A549 (cell line): ENCODE measurements around the gene GIGYF1. TPM values are rescaled to one million over a fixed set of nuclear protein-coding genes. Genes with fewer than 3 reads are reported as not detected.

ENCODE experiments used
- ATAC-seq, 2 experiments: fragments of 200-7000 bp in 1 of 2; fragments of >200 bp in 1 of 2; cut with Nextera tagmentation in 1 of 2; cut with Tn5 transposase in 1 of 2; 3 replicates each; pipeline versions ENCODE4 v1.8.0 to v1.9.1; 2018 to 2020; ENCODE audit warnings: mild to moderate bottlenecking in 1 of 2, moderate library complexity in 1 of 2
- CTCF ChIA-PET: fragments of 300-600 bp; sonication (Branson Sonifier 250); formaldehyde crosslinking; extraction: SDS; loops from one replicate; lab custom pipeline; 2021; ENCODE audit warnings: antibody characterized with exemption, inconsistent platforms; lab: Yijun Ruan, JAX
- POLR2A ChIA-PET: fragments of 350-600 bp; formaldehyde crosslinking; extraction: SDS; loops from one replicate; lab custom pipeline; 2021; ENCODE audit warnings: antibody characterized with exemption, inconsistent platforms; lab: Yijun Ruan, JAX
- DNase-seq, 2 experiments: peaks; one replicate each; pipeline versions ENCODE4 v3.0.0 to v3.0.0-alpha.2; 2011 to 2016; ENCODE audit warnings: low read depth in 1 of 2, low spot score in 1 of 2
- FAIRE-seq: peaks from 2 replicates; lab custom pipeline; 2011; peaks lifted over from hg19 to GRCh38; lab: Jason Lieb, UNC
- H3K27ac ChIP-seq, 2 experiments: fragments of >200 bp; sonication (Bioruptor Twin); formaldehyde crosslinking; 3 replicates each; pipeline ENCODE4 v1.5.1; 2016 to 2017
- H3K4me1 ChIP-seq: fragments of >200 bp; sonication (Bioruptor Twin); formaldehyde crosslinking; 3 replicates; pipeline ENCODE4 v1.6.1; 2016
- H3K4me2 ChIP-seq: fragments of >200 bp; sonication (Bioruptor Twin); formaldehyde crosslinking; 3 replicates; pipeline ENCODE4 v1.6.1; 2016
- H3K4me3 ChIP-seq: fragments of >200 bp; sonication (Bioruptor Twin); formaldehyde crosslinking; 3 replicates; pipeline ENCODE4 v1.5.1; 2016
- H3K9me3 ChIP-seq: fragments of >200 bp; sonication (Bioruptor Twin); formaldehyde crosslinking; 3 replicates; pipeline ENCODE4 v1.6.1; 2016
- BCL3 ChIP-seq: fragments of >200 bp; sonication (Bioruptor Twin); formaldehyde crosslinking; IDR thresholded peaks from 3 replicates; pipeline ENCODE4 v1.6.1; 2016
- CHD4 ChIP-seq: fragments of 200-600 bp; sonication (generic); IDR thresholded peaks from 2 replicates; pipeline ENCODE4 v1.6.1; 2016; ENCODE audit warnings: antibody characterized with exemption, mild to moderate bottlenecking, borderline replicate concordance
- EHF ChIP-seq: fragments of 250-450 bp; sonication (Bioruptor Pico); IDR thresholded peaks from 2 replicates; pipeline ENCODE4 v1.5.0; 2020; ENCODE audit warnings: mild to moderate bottlenecking
- ELK1 ChIP-seq: fragments of 150-350 bp; IDR thresholded peaks from 2 replicates; pipeline ENCODE4 v1.6.1; 2014; ENCODE audit warnings: low read depth, mild to moderate bottlenecking, low read length
- HDAC2 ChIP-seq: fragments of 200-600 bp; sonication (generic); IDR thresholded peaks from 2 replicates; pipeline ENCODE4 v1.6.1; 2016
- HEYL ChIP-seq: fragments of 250-450 bp; sonication (Bioruptor Pico); IDR thresholded peaks from 2 replicates; pipeline ENCODE4 v1.8.0; 2021; ENCODE audit warnings: mild to moderate bottlenecking, moderate library complexity
- HMGXB4 ChIP-seq: fragments of 250-450 bp; sonication (Bioruptor Pico); IDR thresholded peaks from 2 replicates; pipeline ENCODE4 v1.5.0; 2021; ENCODE audit warnings: mild to moderate bottlenecking, moderate library complexity, borderline replicate concordance
- HOXB13 ChIP-seq: fragments of 250-450 bp; sonication (Bioruptor Pico); IDR thresholded peaks from 2 replicates; pipeline ENCODE4 v1.5.0; 2020; ENCODE audit warnings: low read depth, mild to moderate bottlenecking, moderate library complexity
- HOXB5 ChIP-seq: fragments of 250-450 bp; sonication (Bioruptor Pico); IDR thresholded peaks from 2 replicates; pipeline ENCODE4 v1.5.0; 2020; ENCODE audit warnings: mild to moderate bottlenecking, moderate library complexity
- KDM1A ChIP-seq: fragments of 200-600 bp; sonication (generic); IDR thresholded peaks from 2 replicates; pipeline ENCODE4 v1.6.1; 2016; ENCODE audit warnings: low read depth, mild to moderate bottlenecking
- KDM5A ChIP-seq: fragments of 200-600 bp; sonication (generic); IDR thresholded peaks from 2 replicates; pipeline ENCODE4 v1.6.1; 2016; ENCODE audit warnings: antibody characterized with exemption, mild to moderate bottlenecking
- MAFK ChIP-seq: fragments of 450-650 bp; IDR thresholded peaks from 2 replicates; pipeline ENCODE4 v1.6.1; 2014; ENCODE audit not compliant: partially characterized antibody
- NFE2L2 ChIP-seq: fragments of 150-350 bp; conservative IDR thresholded peaks from 2 replicates; pipeline ENCODE4 v1.6.1; 2014; ENCODE audit warnings: low read length
- POLR2A ChIP-seq: IDR thresholded peaks from 2 replicates; pipeline ENCODE4 v1.6.1; 2012; ENCODE audit warnings: mild to moderate bottlenecking, low read length
- REST ChIP-seq: fragments of 200-600 bp; sonication (generic); IDR thresholded peaks from 2 replicates; pipeline ENCODE4 v1.6.1; 2016; ENCODE audit warnings: antibody characterized with exemption, mild to moderate bottlenecking, moderate library complexity
- RFX5 ChIP-seq: fragments of 450-650 bp; IDR thresholded peaks from 2 replicates; pipeline ENCODE4 v1.7.1; 2014; ENCODE audit warnings: antibody characterized with exemption, mild to moderate bottlenecking, moderate library complexity
- TFCP2L1 ChIP-seq: fragments of 250-450 bp; sonication (Bioruptor Pico); IDR thresholded peaks from 2 replicates; pipeline ENCODE4 v1.5.0; 2021; ENCODE audit warnings: mild to moderate bottlenecking
- ZC3H11A ChIP-seq: fragments of 450-650 bp; IDR thresholded peaks from 2 replicates; pipeline ENCODE4 v1.6.1; 2014; ENCODE audit warnings: antibody characterized with exemption, mild to moderate bottlenecking
- ZFP36 ChIP-seq: fragments of 450-650 bp; IDR thresholded peaks from 2 replicates; pipeline ENCODE4 v1.6.1; 2014; ENCODE audit warnings: borderline replicate concordance; ENCODE audit not compliant: partially characterized antibody
- WGBS: methylation state at CpG from one replicate; pipeline ENCODE4 v1.1.6; 2017; ENCODE audit errors: missing lambda C conversion rate; 5-methylcytosine and 5-hydroxymethylcytosine counted together
- polyA plus RNA-seq, 4 experiments: library from polyadenylated mRNA; depleted of rRNA in 3 of 4; stranded (reverse); fragments of >200 nt; fragmentation: RNase III in 1 of 4; extraction: RNeasy Plus Mini Kit Qiagen cat#74134 plus additional on column Dnase treatment in 1 of 4; gene quantifications; 2 replicates in 3 of 4; 3 replicates in 1 of 4; pipeline ENCODE4 v1.2.3, GENCODE V29; 2011 to 2017

Gene GIGYF1
- polyA plus RNA-seq, 2 of the 4 experiments (the other 2 are of a cell fraction) = 5.1 to 18.9 TPM

DNA sequence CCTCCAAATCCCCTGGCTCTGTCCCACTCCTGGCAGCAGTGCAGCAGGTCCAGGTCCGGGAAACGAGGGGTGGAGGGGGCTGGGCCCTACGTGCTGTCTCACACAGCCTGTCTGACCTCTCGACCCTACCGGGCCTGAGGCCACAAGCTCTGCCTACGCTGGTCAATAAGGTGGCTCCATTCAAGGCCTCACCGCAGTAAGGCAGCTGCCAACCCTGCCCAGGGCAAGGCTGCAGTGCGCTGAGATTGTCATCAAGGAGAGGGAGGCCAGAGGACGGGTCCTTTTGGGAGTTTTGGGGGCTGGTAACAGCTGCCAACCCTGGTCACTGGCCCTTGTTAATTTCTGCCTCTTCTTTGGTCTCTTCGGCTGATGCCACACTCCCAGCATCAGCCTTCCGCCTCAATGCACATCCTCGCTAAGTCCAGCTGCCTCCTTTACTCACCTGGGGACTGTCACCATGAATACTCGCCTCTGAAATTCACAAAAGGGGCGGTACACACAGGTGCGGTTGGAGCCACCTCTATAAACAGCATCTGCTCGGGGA lies 29.8 kb upstream of the GIGYF1 start (continued):
- TF ChIP-seq HDAC2 (no peak), CHD4 (no peak), NFE2L2 (no peak), ZFP36 (no peak), KDM5A (no peak), ZC3H11A (no peak)

GRCh38 chr7:100722480-100723212 lies 28.6 kb upstream of the GIGYF1 start:
- DNase-seq (no peak), FAIRE-seq (no peak), ATAC-seq (no peak)
- 77% methylated on average over 14 of the region's 17 CpGs for WGBS
- TF ChIP-seq MAFK = no peak
- no peak for TF ChIP-seq HMGXB4 (CRISPR knock-in tag)
- no peak for TF ChIP-seq EHF (CRISPR knock-in tag)
- TF ChIP-seq KDM1A = no peak
- TF ChIP-seq REST = no peak
- TF ChIP-seq HEYL = no peak
- no peak for TF ChIP-seq HOXB13 (CRISPR knock-in tag)
- no peak for TF ChIP-seq POLR2A
- no peak for TF ChIP-seq HOXB5 (CRISPR knock-in tag)
- TF ChIP-seq TFCP2L1 (CRISPR knock-in tag) = no peak
- no peak for TF ChIP-seq RFX5
- TF ChIP-seq BCL3 = no peak
- TF ChIP-seq ELK1 = no peak
- H3K9me3 ChIP-seq = no peaks in the 10 kb centered on the region
- no peak overlapping the region for H3K4me3 ChIP-seq
- no peak overlapping the region for H3K27ac ChIP-seq
- H3K4me2 ChIP-seq = no peak overlapping the region
- ChIA-PET POLR2A (no interaction called here), CTCF (interaction anchor here (1.0 to 19.8 kb wide), 11 partner anchors 7 to 162 kb away, joined by 3 to 280 read pairs (median 7); partner anchors contain the start of genes EPHB4, POP7 and SLC12A9)
- H3K4me1 ChIP-seq = peaks cover 32% of the 10 kb centered on the region
